ENCODE results near the gene SARM1. TPM values are rescaled to one million over a fixed set of nuclear protein-coding genes. Genes with fewer than 3 reads are reported as not detected.
A peak's percentile ranks its signal among the peaks of the same experiment; 100 is the strongest.

Gene SARM1
- total and polyA plus RNA-seq, 9 of the 15 experiments (the other 6 are each of a cell fraction or from before 2014, with no cell fraction given), result 0.04 to 0.55 (median 0.11) TPM; not detected in 2

DNA sequence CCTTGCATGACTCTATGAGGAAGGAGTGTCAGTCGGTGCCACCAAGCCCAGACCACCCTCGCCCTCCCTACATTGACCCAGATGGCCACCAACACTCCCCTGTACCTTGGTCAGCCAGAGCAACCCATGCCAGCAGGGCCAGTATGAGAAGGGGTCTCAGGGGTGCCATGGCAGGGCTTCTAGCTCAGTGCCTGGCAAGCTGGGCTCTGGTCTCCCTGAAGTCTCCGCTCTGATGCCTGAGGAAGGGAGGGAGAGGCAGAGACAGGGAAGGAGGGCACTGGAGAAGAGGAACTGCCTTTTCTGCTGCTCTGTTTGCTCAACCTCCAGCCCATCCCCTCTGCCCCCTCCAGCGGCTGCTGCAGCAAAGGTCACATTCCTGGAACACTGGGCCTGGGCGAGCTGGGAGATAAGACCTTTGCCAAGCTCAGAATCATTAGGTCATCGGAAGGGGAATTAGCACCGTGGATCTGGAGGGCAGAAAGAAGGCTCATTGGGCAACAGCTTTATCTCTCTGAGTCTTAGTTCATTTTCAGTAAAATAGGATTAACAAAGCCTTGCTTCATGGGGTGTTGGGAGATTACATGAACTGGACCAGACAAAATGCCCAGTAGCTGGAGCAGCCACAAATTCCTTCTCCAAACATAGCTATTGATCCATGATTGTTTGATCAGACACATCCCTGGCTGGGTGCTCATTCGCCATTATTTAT, 1.3 kb upstream of the SARM1 start, which contains the start of gene VTN (continued):
- TF ChIP-seq ZEB2 (IDR thresholded peaks at IDR 0.05) (peak; percentile 44; the same call in 1 of the 2 replicates), CEBPB (tag; IDR thresholded peaks at IDR 0.05) (peak; percentile 83), ZNF174 (CRISPR knock-in tag; IDR thresholded peaks at IDR 0.05) (no peak), TGIF2 (CRISPR knock-in tag; IDR thresholded peaks at IDR 0.05) (no peak), HDAC1 (IDR thresholded peaks at IDR 0.05) (peak in 1 of 2 experiments; percentile 59; a peak in 1 of 4 replicates), NFIC (IDR thresholded peaks at IDR 0.05) (peak; percentile 45), CXXC5 (CRISPR knock-in tag; IDR thresholded peaks at IDR 0.05) (peak; percentile 31; the same call in 1 of the 2 replicates), BHLHE40 (IDR thresholded peaks at IDR 0.05; ENCODE audit: low read length) (peak; percentile 41; the same call in 1 of the 2 replicates), TEAD1 (CRISPR knock-in tag; IDR thresholded peaks at IDR 0.05) (peak; percentile 67 to 76; a peak in 2 of 4 replicates), DPF2 (IDR thresholded peaks at IDR 0.05) (peak; percentile 62; the same call in 1 of the 2 replicates), SMARCA4 (IDR thresholded peaks at IDR 0.05) (0 out of 2 replicates have a peak, but pooled peaks have one; percentile 36), JUN (IDR thresholded peaks at IDR 0.05; ENCODE audit: borderline replicate concordance, low read depth, low read length) (peak; percentile 42; the same call in 1 of the 2 replicates), JUN (CRISPR knock-in tag; IDR thresholded peaks at IDR 0.05; ENCODE audit: borderline replicate concordance) (no peak), ZKSCAN1 (IDR thresholded peaks at IDR 0.05; ENCODE audit: low read depth, low read length) (no peak), GTF2F1 (IDR thresholded peaks at IDR 0.05; ENCODE audit: low read depth, low read length) (no peak), SMARCE1 (IDR thresholded peaks at IDR 0.05) (0 out of 2 replicates have a peak, but pooled peaks have one; percentile 38), MYNN (IDR thresholded peaks at IDR 0.05) (0 out of 2 replicates have a peak, but pooled peaks have one; percentile 27), MYNN (CRISPR knock-in tag; IDR thresholded peaks at IDR 0.05) (no peak), CBFA2T3 (IDR thresholded peaks at IDR 0.05) (peak; percentile 71), PPARD (CRISPR knock-in tag; IDR thresholded peaks at IDR 0.05) (no peak), NR2C2 (CRISPR knock-in tag; IDR thresholded peaks at IDR 0.05) (no peak), NR2C2 (tag; IDR thresholded peaks at IDR 0.05) (peak; percentile 81; the same call in 1 of the 2 replicates), ZNF79 (CRISPR knock-in tag; IDR thresholded peaks at IDR 0.05; ENCODE audit: low read depth) (no peak)
- TF ChIP-seq, protein P1, sequence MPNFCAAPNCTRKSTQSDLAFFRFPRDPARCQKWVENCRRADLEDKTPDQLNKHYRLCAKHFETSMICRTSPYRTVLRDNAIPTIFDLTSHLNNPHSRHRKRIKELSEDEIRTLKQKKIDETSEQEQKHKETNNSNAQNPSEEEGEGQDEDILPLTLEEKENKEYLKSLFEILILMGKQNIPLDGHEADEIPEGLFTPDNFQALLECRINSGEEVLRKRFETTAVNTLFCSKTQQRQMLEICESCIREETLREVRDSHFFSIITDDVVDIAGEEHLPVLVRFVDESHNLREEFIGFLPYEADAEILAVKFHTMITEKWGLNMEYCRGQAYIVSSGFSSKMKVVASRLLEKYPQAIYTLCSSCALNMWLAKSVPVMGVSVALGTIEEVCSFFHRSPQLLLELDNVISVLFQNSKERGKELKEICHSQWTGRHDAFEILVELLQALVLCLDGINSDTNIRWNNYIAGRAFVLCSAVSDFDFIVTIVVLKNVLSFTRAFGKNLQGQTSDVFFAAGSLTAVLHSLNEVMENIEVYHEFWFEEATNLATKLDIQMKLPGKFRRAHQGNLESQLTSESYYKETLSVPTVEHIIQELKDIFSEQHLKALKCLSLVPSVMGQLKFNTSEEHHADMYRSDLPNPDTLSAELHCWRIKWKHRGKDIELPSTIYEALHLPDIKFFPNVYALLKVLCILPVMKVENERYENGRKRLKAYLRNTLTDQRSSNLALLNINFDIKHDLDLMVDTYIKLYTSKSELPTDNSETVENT (CRISPR knock-in tag; IDR thresholded peaks at IDR 0.05), result 0 out of 2 replicates have a peak, but pooled peaks have one; percentile 12
- TF ChIP-seq, protein P2, sequence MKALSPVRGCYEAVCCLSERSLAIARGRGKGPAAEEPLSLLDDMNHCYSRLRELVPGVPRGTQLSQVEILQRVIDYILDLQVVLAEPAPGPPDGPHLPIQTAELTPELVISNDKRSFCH (CRISPR knock-in tag; IDR thresholded peaks at IDR 0.05), result no peak
- TF ChIP-seq, protein P2 (tag; IDR thresholded peaks at IDR 0.05), result peak; percentile 95

Data from K562 (cell line).